Ascending aorta (tissue), 2 donors: ENCODE measurements around the gene TCF4. TPM values are rescaled to one million over a fixed set of nuclear protein-coding genes. Genes with fewer than 3 reads are reported as not detected.

Experiments
- DNase-seq, 2 donors: peaks; one replicate each; pipeline ENCODE4 v3.0.0-alpha.2; 2019; ENCODE audit warnings: low spot score in 2 of 2
- H3K27ac ChIP-seq, 2 donors: fragments of 200-600 bp; sonication (generic); one replicate each; pipeline ENCODE4 v1.5.1; 2016 to 2017; ENCODE audit warnings: mild to moderate bottlenecking in 1 of 2
- H3K27me3 ChIP-seq: fragments of 200-600 bp; sonication (generic); one replicate; pipeline ENCODE4 v1.5.1; 2017
- H3K36me3 ChIP-seq, 2 donors: fragments of 200-600 bp; sonication (generic); one replicate each; pipeline ENCODE4 v1.5.1; 2016
- H3K4me1 ChIP-seq, 2 donors: fragments of 200-600 bp; sonication (generic); one replicate each; pipeline ENCODE4 v1.5.1; 2016 to 2017; ENCODE audit warnings: mild to moderate bottlenecking in 1 of 2
- H3K4me3 ChIP-seq, 2 donors: fragments of 200-600 bp; sonication (generic); one replicate each; pipeline ENCODE4 v1.5.1; 2016 to 2017; ENCODE audit warnings: mild to moderate bottlenecking in 1 of 2
- H3K9me3 ChIP-seq, 2 donors: fragments of 200-600 bp; sonication (generic); one replicate each; pipeline ENCODE4 v1.5.1; 2016
- intact Hi-C: fragments of 100-400 bp; cut with DNase I; formaldehyde crosslinking; loops from one replicate; pipeline ENCODE4 v1.15.1; 2023
- total RNA-seq: library from RNA; depleted of rRNA; stranded (reverse); fragments of >200 nt; gene quantifications from one replicate; pipeline ENCODE4 v1.1.0, GENCODE V29; 2016
- TF ChIP-seq, protein P1 (sequence below), 3 experiments: fragments of 200-600 bp in 2 of 3; fragments of 450-650 bp in 1 of 3; sonication (generic) in 2 of 3; IDR thresholded peaks; one replicate each; pipeline ENCODE4 v1.5.1; 2016 to 2019; ENCODE audit warnings: antibody characterized with exemption in 3 of 3, mild to moderate bottlenecking in 1 of 3, moderate library complexity in 1 of 3

TCF4 gene
- total RNA-seq, 1 donor from 2014 or later, result 180 TPM

DNA sequence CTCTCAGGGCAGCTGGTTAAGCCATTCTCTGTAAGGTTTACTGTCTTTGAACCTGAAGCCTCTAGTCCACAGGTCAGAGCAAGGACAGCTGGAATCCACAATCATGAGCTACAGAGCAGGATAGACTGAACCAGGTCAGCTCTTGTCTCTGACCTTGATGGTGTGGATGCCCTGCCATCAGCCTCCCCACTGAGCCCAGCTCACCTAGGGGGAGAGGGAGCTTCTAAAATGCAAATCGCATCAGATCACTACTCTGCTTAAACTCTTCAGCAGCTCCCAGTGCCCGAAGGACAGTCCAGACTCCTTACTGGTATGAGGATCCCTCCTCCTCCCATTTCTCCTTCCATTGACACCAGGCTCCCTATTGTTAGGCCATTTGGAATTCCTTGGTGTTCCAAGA lies 373.5 kb downstream of the TCF4 start:
- no peaks in the 10 kb centered on the region for H3K4me1 ChIP-seq
- no peaks in the 10 kb centered on the region for H3K9me3 ChIP-seq
- H3K27me3 ChIP-seq, result no peaks in the 10 kb centered on the region
- no peak overlapping the region for H3K4me3 ChIP-seq
- no peaks in the 10 kb centered on the region for H3K36me3 ChIP-seq
- TF ChIP-seq, protein P1, sequence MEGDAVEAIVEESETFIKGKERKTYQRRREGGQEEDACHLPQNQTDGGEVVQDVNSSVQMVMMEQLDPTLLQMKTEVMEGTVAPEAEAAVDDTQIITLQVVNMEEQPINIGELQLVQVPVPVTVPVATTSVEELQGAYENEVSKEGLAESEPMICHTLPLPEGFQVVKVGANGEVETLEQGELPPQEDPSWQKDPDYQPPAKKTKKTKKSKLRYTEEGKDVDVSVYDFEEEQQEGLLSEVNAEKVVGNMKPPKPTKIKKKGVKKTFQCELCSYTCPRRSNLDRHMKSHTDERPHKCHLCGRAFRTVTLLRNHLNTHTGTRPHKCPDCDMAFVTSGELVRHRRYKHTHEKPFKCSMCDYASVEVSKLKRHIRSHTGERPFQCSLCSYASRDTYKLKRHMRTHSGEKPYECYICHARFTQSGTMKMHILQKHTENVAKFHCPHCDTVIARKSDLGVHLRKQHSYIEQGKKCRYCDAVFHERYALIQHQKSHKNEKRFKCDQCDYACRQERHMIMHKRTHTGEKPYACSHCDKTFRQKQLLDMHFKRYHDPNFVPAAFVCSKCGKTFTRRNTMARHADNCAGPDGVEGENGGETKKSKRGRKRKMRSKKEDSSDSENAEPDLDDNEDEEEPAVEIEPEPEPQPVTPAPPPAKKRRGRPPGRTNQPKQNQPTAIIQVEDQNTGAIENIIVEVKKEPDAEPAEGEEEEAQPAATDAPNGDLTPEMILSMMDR (IDR thresholded peaks at IDR 0.05), result no peak
- no peak overlapping the region for H3K27ac ChIP-seq
- DNase-seq, result no peak
- intact Hi-C loops, result no loop called here

DNA sequence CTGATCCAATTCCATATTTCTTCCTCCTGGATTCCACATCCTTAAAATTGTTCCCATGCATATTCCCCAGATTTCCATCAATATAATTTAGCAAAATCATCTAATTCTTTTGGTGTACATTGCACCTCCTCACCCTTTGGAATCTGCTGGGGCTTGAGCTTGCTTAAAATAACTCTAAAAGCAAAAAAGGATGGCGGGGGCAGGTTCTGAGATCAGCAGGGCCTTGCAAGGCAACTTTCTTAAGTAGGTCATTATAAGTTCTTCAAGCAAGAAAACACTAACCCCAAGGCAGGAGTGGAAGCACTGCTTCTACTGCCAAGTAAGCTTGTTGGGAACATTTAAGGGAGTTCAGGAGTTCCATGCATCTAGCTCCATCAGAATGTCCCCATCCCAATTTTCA lies 374.4 kb downstream of the TCF4 start:
- DNase-seq, result no peak
- Histone ChIP-seq H3K36me3 (no peaks in the 10 kb centered on the region), H3K27ac (no peak overlapping the region), H3K9me3 (no peaks in the 10 kb centered on the region), H3K27me3 (no peaks in the 10 kb centered on the region), H3K4me3 (no peak overlapping the region), H3K4me1 (no peaks in the 10 kb centered on the region)
- TF ChIP-seq, protein P1 (IDR thresholded peaks at IDR 0.05), result no peak
- intact Hi-C loops, result no loop called here

DNA sequence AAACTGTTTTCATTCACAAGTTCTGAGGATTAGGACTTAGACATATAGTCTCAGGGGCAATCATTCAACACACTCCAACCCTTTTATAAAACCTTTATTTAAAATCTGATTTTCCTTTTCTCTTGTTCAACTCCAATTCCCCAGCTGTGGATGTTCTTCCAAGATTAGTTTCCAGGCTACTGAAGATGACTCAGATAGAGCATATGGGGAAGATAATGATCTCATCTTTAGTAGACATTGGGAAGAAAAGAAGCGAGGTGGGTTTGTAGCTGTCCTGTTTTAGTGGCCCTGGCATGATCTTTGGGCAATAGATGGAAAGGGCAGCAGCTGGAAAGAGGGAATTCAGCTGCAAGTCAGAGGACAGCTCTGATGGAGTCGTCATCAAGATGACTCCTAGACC lies 381.1 kb downstream of the TCF4 start:
- no peak for DNase-seq
- TF ChIP-seq, protein P1 (IDR thresholded peaks at IDR 0.05), result no peak
- Histone ChIP-seq H3K27me3 (no peaks in the 10 kb centered on the region), H3K36me3 (no peaks in the 10 kb centered on the region), H3K4me3 (no peak overlapping the region), H3K9me3 (no peaks in the 10 kb centered on the region), H3K27ac (no peak overlapping the region), H3K4me1 (no peaks in the 10 kb centered on the region)
- intact Hi-C loops, result no loop called here

DNA sequence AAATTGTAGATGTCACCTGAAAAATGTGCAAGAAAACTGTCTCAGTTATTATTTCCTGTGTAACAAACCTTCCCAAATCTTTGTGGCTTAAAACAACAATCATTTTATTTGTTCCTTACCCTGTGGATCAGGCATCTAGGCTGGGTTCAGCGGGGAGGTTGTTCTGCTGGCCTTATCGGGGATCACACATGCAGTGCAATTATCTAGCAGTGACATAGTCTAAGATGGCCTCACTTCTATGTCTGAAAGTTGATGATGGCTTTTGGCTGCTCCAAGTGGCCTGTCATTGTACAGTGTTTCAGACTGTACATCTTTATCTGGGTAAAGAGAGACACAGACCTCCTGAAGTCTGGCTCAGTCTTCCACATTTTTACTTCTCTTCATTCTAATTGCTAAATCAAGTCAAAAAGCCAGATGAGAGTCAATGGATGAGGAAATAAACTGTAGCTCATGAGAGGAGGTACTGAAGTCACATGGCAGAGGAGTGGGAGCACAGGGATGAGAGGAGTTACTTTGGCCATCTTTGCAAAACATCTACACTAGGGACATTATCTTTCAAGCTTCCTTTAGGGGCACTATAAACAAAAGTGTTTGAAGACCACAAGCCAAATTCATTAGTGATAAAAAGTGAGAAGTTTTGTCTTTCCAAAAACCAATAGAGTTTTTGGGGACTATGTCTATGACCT lies 385.6 kb downstream of the TCF4 start:
- no peaks in the 10 kb centered on the region for H3K27me3 ChIP-seq
- intact Hi-C loops, result no loop called here
- no peak overlapping the region for H3K27ac ChIP-seq
- no peaks in the 10 kb centered on the region for H3K36me3 ChIP-seq
- TF ChIP-seq, protein P1 (IDR thresholded peaks at IDR 0.05), result no peak
- no peaks in the 10 kb centered on the region for H3K9me3 ChIP-seq
- no peak overlapping the region for H3K4me3 ChIP-seq
- no peak for DNase-seq
- no peaks in the 10 kb centered on the region for H3K4me1 ChIP-seq

DNA sequence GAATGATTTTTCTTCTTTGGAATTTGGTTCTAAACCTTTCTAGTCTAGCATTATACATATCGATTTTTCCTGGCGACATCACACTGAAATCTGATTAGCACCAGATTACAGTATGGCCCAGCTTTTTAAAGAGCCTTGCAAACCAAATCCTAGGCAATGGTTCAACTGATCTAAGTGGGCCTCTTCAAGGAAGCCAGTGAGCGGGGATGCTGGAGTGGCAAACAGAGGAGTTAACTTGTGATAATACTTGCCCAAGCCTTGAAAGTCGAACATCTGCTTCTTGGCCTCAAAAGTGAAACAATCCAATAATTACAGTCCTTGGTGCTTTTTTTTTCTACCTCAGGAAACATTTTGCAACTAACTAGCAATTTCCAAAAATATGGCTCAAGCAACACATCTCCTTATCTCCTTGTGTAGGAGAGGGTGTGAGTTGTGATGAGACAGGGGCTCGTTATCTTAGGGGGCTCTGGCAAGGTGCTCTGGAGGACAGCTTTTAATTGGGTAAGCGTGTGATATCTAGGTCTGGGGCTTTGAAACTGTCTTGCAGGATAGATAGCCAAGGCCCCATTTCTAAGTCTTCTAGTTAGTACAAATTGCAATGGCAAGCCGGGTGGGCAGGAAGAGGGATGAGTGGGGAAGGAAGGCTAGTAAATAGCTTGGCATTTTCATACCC lies 388.6 kb downstream of the TCF4 start:
- Histone ChIP-seq H3K4me3 (no peak overlapping the region), H3K27me3 (no peaks in the 10 kb centered on the region), H3K9me3 (no peaks in the 10 kb centered on the region), H3K36me3 (no peaks in the 10 kb centered on the region), H3K4me1 (no peaks in the 10 kb centered on the region), H3K27ac (no peak overlapping the region)
- TF ChIP-seq, protein P1 (IDR thresholded peaks at IDR 0.05), result no peak
- DNase-seq, result no peak
- intact Hi-C loops, result no loop called here
